ENCODE results near the gene MCM3.

- no peak for TF ChIP-seq CTCF (IDR thresholded peaks at IDR 0.05)
- no peak for TF ChIP-seq POLR2A (IDR thresholded peaks at IDR 0.05)
These were observed 51.5 kb downstream of the MCM3 start for GRCh38 chr6:52233005-52233404.
